ENCODE results near the gene BAIAP2L2. TPM values are rescaled to one million over a fixed set of nuclear protein-coding genes. Genes with fewer than 3 reads are reported as not detected.

The BAIAP2L2 gene
- total and polyA plus RNA-seq, 3 donors from 2014 or later: 6.6 to 10.0 (median 8.8) TPM

GRCh38 chr22:38139901-38140300 is 29.4 kb upstream of the BAIAP2L2 start:
- no peak overlapping the region for H3K4me3 ChIP-seq
- intact Hi-C loops (cut with DNase I; ENCODE audit: low total_unique reads): no loop called here
- 97% methylated on average over 9 to 11 of the region's 11 CpGs for WGBS, 2 donors
- H3K27ac ChIP-seq: no peak overlapping the region
- H3K36me3 ChIP-seq (ENCODE audit: low read depth, missing control alignments): no peaks in the 10 kb centered on the region
- no peak for DNase-seq
- no peaks in the 10 kb centered on the region for H3K4me1 ChIP-seq
- TF ChIP-seq POLR2A (IDR thresholded peaks at IDR 0.05) (no peak), CTCF (IDR thresholded peaks at IDR 0.05) (no peak)
- H3K9me3 ChIP-seq: no peaks in the 10 kb centered on the region
- no peaks in the 10 kb centered on the region for H3K27me3 ChIP-seq

- Histone ChIP-seq H3K27me3 (no peaks in the 10 kb centered on the region), H3K36me3 (ENCODE audit: low read depth, missing control alignments) (no peaks in the 10 kb centered on the region), H3K9me3 (no peaks in the 10 kb centered on the region), H3K27ac (no peak overlapping the region), H3K4me1 (no peaks in the 10 kb centered on the region), H3K4me3 (no peak overlapping the region)
- intact Hi-C loops (cut with DNase I; ENCODE audit: low total_unique reads): no loop called here
- TF ChIP-seq CTCF (IDR thresholded peaks at IDR 0.05) (no peak), POLR2A (IDR thresholded peaks at IDR 0.05) (no peak)
- 60 to 98% methylated on average over 2 to 5 of the region's 5 CpGs for WGBS, 2 donors
- DNase-seq: no peak
Observed at GRCh38 chr22:38138961-38139360, 28.5 kb upstream of the BAIAP2L2 start.

- Histone ChIP-seq H3K36me3 (ENCODE audit: low read depth, missing control alignments) (no peaks in the 10 kb centered on the region), H3K4me3 (no peak overlapping the region), H3K27me3 (no peaks in the 10 kb centered on the region), H3K27ac (no peak overlapping the region), H3K9me3 (no peaks in the 10 kb centered on the region), H3K4me1 (no peaks in the 10 kb centered on the region)
- WGBS, 2 donors: 91 to 94% methylated on average over 9 of the region's 9 CpGs
- TF ChIP-seq CTCF (IDR thresholded peaks at IDR 0.05): no peak
- no peak for TF ChIP-seq POLR2A (IDR thresholded peaks at IDR 0.05)
- intact Hi-C loops (cut with DNase I; ENCODE audit: low total_unique reads): no loop called here
- no peak for DNase-seq
Observed at GRCh38 chr22:38137876-38138687, 27.6 kb upstream of the BAIAP2L2 start.

- Histone ChIP-seq H3K4me1 (peaks cover 2% of the 10 kb centered on the region), H3K4me3 (no peak overlapping the region), H3K36me3 (ENCODE audit: low read depth, missing control alignments) (no peaks in the 10 kb centered on the region), H3K27me3 (no peaks in the 10 kb centered on the region), H3K27ac (no peak overlapping the region), H3K9me3 (no peaks in the 10 kb centered on the region)
- intact Hi-C loops (cut with DNase I; ENCODE audit: low total_unique reads): no loop called here
- TF ChIP-seq POLR2A (IDR thresholded peaks at IDR 0.05): no peak
- TF ChIP-seq CTCF (IDR thresholded peaks at IDR 0.05): no peak
- 100% methylated on average over 1 of the region's 1 CpG for WGBS, 2 donors
- no peak for DNase-seq
Observed at GRCh38 chr22:38136607-38137006, 26.1 kb upstream of the BAIAP2L2 start.

Measured in testis (tissue), 3 donors.